Activated CD4-positive, alpha-beta T cell treated with anti-CD3 and anti-CD28 coated beads for 24 hours (primary cell): ENCODE data around the gene FRMD4A.
"Not testable (repeated sequence)": the region's sequence is repeated elsewhere in the genome, so short reads cannot be mapped to it uniquely, and the experiment has no call there.

Source experiments
- DNase-seq, 2 donors: peaks; one replicate each; pipeline ENCODE4 v3.0.0-alpha.2; 2020; ENCODE audit warnings: low read depth in 2 of 2

FRMD4A gene

GRCh38 chr10:13883636-13884444 lies 446.9 kb downstream of the FRMD4A start:
- DNase-seq = no peak

- DNase-seq = no peak
Measured at GRCh38 chr10:13882119-13882711, 448.5 kb downstream of the FRMD4A start.

GRCh38 chr10:13880760-13881159 lies 450.0 kb downstream of the FRMD4A start:
- no peak for DNase-seq

GRCh38 chr10:13877154-13877909 lies 453.4 kb downstream of the FRMD4A start:
- DNase-seq = no peak

- no peak for DNase-seq
Measured at GRCh38 chr10:13873196-13873595, 457.5 kb downstream of the FRMD4A start.

GRCh38 chr10:13872411-13872810 lies 458.3 kb downstream of the FRMD4A start:
- DNase-seq = no peak

- no peak for DNase-seq
Measured at GRCh38 chr10:13871776-13872175, 458.9 kb downstream of the FRMD4A start.

GRCh38 chr10:13871011-13871410 lies 459.7 kb downstream of the FRMD4A start:
- DNase-seq = no peak

- no peak for DNase-seq
Measured at GRCh38 chr10:13869295-13869664, 461.4 kb downstream of the FRMD4A start.

- no peak for DNase-seq
Measured at GRCh38 chr10:13868528-13869294, 462.0 kb downstream of the FRMD4A start.

GRCh38 chr10:13867822-13868221 lies 462.9 kb downstream of the FRMD4A start:
- no peak for DNase-seq

- no peak for DNase-seq
Measured at GRCh38 chr10:13865758-13866491, 464.8 kb downstream of the FRMD4A start.

GRCh38 chr10:13865220-13865619 lies 465.5 kb downstream of the FRMD4A start:
- DNase-seq = not testable (repeated sequence)

- no peak for DNase-seq
Measured at GRCh38 chr10:13862546-13863233, 468.0 kb downstream of the FRMD4A start.

GRCh38 chr10:13860886-13861285 lies 469.8 kb downstream of the FRMD4A start:
- no peak for DNase-seq

- DNase-seq = no peak
Measured at GRCh38 chr10:13859979-13860654, 470.6 kb downstream of the FRMD4A start.

GRCh38 chr10:13858709-13859108 lies 472.0 kb downstream of the FRMD4A start:
- no peak for DNase-seq

- no peak for DNase-seq
Measured at GRCh38 chr10:13857451-13857850, 473.3 kb downstream of the FRMD4A start.

- no peak for DNase-seq
Measured at GRCh38 chr10:13853854-13854253, 476.9 kb downstream of the FRMD4A start.

GRCh38 chr10:13852872-13853271 lies 477.9 kb downstream of the FRMD4A start:
- DNase-seq = no peak
